ENCODE measurements around the gene HOXA6.

Gene HOXA6

DNA sequence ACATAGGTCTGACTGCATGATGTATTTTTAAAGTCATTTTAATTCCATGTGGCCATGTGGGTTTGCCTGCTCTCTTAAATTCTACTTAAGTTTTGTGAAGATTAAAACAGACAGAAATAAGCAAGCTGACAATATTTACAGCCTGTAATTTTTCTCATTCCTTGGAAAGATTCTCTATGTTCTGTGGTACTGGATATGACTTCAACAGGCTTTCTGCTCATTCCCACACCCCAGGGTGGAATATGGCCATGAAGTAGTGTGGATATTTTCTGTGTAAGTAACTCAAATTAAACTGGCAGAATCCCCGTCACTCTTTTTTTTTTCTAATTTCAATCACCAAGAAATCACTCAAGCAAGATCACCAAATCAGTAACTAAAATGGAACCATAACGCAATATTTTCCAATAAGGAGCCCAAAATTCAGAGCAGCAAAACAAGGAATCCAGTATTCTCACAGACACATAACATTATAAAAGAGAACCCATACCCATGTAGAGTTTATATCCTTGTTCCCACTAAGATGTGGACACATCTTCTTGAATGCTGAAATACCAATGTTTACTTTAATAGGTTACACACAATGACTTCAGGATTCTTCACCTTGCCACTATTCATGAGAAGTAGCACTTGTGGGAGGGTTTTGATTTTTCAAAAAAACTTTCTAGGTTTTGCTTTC, 9.8 kb downstream of the HOXA6 start:
- DNase-seq (ENCODE audit: low read depth): no peak

DNA sequence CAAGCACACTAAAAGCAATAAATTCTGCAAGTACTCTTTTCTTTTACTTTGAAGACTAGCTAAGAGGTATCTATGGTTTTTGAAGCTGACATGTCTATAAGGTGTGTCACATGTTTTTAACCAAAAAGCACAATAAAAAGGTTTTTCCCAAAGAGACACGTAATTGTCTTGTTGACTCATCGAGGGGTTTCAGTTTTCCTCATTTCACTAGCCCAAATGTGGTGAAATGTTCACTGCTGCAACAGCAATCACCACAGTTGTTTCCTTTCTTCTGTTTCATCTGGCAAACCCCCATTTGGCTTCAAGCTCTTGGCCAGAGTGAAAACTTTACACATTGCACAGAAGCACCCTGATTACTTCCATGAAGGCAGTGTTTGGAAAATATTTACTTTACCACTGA, 13.2 kb downstream of the HOXA6 start:
- no peak for DNase-seq (ENCODE audit: low read depth)

DNA sequence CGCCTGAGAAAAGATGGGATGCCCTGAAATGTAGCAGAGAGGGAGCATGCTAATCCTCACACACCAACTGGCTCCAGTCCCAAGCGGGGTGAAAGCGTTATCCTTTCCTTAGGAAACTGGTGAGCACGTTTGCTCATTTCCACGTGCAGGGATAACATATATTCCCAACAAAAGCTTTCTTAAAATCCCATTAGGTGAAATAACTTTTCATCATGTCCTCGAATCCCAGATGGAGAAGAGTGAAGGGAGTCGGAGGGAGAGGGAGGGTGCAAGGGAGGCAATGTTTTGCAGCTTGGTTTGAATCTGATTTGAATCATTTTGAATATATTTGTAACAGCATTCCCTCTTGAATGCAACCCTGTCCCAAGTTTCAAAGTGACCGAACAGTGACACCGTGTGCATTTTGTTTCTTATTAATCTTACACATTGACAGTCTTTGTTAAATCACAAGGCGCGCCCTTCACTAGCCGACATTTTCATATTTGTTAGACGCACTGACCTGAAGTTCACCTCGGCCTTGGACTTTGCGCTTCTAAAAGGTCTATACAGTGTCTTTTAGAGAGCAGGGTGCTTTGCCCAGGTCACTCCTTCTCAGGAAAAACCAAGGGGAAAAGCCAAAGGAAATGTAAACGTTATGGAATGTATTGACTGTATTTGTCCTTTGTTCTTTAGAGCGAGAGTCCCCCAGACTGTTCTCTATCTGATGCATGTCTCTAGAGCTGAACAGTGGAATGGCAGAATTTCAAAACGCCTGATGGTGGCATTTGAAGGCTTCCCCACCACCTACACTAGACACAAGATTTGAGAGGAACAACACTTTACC, 14.0 kb downstream of the HOXA6 start:
- no peak for DNase-seq (ENCODE audit: low read depth)

DNA sequence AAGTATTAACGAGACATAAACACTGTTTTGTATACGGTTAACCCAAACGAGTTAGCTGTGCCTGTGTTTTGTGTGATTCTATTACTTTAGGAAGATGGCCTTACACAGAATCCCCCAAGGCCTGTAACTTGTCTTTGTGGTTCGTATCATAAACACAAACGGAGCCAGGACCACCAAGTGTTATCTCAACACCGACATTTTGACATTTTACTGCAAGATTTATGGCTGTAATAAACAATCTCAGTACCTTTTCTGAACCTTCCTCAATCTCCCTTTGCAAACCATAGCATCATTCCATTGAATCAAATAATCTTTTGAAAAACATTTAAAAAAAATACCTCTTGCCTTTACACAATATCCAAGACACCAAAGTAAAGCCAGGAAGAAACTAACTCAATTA, 14.6 kb downstream of the HOXA6 start:
- DNase-seq (ENCODE audit: low read depth): no peak

DNA sequence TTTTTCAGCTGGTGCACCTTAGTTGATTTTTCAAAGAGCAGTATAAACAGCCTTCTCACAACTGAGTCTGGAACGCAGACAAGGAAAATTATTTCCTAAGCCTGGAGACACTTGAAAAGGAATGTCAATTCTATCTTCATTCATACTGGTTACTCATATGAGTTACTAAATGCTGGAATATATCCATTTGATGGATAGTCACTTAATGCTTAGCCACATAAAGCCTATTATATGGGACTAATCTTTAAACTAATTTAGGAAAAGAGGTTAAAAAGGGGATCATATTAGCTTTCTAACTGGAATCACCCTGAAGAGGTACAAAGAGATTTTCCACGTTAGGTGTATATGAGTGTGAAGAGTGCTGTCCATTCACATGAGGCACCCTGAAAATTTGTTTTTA, 15.4 kb downstream of the HOXA6 start:
- no peak for DNase-seq (ENCODE audit: low read depth)

DNA sequence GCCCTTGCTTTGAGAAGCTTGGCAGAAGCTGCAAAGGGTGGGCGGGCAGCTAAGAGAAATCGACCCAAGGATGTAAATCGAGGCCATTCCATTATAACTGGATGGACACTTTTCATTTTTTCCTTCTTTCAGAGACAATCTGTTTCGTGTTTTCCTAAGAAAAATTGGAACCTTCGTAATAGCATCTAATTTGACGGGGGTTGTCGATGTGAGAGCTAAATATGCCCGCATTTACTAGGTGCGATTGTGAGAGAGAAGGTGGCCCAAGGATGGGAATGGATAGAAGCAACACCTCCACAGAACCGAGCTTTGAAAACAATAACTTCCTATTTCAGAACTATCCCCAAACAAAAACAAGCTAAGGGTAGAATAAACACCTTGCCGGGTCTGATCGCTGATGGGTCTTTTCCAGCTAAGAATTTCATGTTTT, 16.2 kb downstream of the HOXA6 start:
- no peak for DNase-seq (ENCODE audit: low read depth)

DNA sequence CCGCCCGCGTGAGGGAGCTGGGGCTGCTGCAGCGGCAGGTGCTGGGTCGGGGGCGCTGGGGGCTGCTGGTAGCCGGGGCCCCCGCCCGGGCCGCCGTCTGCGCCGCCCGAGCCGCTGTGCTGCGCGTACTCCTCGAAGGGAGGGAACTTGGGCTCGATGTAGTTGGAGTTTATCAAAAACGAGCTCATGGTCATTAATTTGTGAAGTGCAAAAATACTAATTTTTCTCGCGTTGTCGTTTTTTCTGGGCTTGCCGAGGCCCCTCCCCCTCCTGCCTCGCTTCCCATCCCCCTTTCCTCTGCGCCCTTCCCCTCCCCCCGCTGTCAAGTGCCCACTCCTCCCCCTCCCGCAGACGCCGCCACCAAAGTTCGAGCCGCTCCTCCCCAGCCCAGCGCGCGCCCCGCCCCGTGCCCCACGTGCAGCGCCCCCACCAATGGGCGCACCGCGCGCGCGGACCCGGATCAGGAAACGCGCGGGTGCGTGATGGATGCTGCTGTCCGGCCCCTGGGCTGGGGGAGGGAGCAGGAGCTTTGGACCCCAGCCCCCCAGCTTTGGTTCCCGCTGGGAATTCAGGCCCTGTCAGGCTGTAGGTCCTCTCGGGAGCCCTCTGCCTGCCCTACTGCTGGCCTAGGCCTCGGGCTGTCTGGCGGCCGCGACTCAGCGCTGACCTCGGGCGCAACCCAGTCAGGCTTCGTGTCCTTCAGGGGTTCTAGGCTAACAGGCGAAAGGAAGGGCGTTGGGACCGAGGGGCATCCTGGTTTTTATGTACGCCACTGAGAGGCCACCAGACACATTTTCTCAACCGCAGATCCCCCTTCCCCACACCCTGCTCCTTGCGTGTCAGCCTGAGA, 16.8 kb downstream of the HOXA6 start, which contains the start of gene HOXA4:
Gene HOXA4 (minus strand): TSS at position 218 of the 850 bp plus-strand sequence. CDS start 24 bp downstream, at position 194.
- DNase-seq (ENCODE audit: low read depth): no peak

DNA sequence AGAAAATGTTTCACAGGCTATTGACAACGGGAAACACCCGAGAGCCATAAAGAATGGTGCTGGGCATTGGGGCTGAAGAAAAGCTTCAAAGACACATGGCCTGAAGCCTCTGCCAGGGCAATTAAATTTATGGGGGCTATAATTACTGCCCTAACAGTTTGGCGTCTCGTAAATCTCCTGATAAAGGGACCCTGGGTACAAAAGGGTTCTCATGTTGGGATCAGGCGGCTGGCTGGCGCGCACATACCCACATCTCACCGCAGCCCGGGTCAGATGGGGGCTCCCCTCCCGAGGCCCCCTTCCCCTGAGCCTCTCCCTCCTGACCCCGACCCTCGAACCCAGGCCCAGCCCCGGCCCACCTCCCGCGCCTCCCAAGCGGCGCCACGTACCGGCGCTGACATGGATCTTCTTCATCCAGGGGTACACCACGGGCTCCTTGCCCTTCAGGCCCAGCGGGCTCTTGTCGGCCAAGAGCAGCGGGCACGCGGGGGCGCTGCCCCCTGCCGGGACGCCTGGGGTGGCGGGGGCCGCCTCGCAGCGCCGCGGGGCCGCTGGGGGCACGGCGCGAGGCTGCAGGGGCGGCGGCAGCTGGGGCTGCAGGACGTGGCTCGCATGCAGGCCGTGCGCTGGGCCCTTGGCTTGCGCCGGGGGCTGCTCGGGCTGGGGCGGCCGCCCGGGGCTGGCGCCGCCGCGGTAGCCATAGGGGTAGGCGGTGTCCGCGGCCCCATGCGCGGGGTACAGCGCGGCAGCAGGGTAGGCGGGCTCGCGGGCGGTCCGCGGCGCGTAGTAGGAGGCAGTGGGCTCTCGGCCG, 17.6 kb downstream of the HOXA6 start:
- no peak for DNase-seq (ENCODE audit: low read depth)

DNA sequence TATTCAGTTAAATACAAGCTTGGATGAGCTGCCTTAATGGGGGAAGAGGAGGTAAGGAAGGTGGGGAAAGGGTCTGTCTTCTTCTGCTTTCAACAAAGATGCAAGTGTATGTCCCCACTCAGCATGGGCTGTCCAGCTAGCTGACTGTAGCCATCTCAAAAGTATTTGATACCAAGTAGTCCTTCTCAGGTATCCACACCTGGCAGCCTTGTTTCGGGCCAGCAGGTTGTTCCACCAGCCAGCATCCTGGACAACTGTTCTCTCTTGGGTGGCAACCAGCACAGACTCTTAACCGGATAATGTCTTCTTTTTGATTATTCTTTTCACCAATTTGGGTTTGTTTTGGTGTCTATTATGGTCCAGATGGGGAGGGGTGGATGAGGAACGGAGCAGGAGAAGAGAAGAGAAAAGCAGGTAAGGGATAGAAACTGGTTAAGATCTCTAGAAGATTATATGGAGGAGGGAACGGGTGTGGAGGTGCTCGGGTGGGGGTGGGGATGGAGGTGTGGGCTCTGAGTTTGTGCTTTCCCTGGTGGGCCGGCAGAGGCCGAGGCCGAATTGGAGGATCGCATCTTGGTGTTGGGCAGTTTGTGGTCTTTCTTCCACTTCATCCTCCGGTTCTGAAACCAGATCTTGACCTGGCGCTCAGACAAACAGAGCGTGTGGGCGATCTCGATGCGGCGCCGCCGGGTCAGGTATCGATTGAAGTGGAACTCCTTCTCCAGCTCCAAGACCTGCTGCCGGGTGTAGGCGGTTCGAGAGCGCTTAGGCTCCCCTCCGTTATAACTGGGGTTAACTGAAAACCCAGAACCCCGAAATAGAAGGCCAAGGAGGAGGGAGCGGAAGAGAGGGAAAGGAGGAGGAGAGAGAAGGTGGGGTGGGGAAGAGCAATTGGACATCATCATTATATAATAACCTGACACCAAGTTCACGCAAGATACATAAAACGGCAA, 18.5 kb downstream of the HOXA6 start:
- DNase-seq (ENCODE audit: low read depth): no peak

DNA sequence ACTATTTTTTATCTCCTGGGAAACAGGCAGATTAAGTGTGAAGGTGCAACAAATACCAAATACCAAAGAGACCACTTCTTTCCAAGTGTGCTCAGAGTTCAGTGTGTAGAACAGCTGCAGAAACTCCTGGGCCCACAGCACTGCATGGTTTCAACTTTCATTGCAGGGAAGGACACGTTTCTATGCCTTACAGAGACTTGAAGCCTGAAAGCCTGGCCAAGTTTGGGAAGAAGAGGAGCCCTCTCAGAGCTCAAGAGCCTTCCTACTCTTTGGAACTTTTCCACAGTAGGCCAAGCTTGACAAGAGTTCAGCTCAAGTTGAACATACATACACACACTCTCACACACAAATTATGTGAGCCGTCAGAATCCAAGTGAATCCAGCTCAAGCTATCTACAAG, 19.5 kb downstream of the HOXA6 start:
- no peak for DNase-seq (ENCODE audit: low read depth)

DNA sequence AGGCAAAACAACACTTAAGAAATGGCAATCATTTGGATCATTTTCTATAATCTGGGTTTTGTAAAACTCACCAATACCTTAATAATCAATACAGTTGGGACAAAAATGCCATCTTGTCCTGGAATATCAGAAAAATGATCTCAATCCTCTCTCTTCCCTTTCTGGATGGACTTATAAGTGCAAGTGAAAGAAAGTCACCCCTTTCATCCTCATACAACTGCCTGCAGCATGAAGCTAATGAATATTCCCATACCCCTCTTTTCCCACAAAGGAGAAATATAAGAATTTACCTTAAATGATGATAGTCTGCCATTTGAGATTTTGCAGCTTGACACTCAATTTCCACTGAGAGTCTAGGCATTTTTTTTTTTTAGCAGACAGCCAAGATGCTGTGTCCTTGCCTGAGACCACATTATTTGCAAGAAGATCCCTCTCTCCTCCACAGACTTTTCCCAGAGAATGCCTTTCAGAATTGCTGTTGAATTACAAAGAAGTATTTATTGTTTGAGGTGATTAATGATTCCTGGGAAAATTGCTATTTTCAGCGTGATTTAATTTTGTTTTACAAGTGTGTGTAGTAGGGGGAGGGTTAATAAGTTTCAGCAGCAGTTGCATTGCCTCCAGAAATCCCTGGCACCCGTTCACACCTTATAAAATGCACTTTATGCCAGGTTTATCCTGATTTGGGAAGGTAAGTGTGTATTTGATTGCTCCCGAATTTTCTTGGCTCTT, 20.8 kb downstream of the HOXA6 start:
- DNase-seq (ENCODE audit: low read depth): no peak

DNA sequence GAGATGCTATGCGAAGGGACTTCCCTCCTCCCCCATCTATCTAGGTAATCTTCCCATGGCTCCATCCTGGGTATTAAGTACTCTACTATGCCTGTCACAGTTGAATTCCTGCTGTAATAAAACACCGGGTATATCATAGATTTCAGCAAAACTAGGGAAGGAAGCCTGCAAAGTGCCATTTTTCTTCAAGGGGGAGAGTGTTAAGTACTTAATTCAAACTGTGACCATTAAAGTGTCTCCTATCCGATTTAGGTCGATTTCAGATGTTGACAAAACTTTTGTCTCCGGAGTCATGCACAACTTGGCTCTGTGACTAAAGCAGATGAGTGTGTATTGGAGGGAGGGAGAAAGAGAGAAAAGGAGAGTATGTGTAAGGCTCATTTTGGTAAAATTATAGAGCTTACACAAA, 21.6 kb downstream of the HOXA6 start:
- DNase-seq (ENCODE audit: low read depth): no peak

DNA sequence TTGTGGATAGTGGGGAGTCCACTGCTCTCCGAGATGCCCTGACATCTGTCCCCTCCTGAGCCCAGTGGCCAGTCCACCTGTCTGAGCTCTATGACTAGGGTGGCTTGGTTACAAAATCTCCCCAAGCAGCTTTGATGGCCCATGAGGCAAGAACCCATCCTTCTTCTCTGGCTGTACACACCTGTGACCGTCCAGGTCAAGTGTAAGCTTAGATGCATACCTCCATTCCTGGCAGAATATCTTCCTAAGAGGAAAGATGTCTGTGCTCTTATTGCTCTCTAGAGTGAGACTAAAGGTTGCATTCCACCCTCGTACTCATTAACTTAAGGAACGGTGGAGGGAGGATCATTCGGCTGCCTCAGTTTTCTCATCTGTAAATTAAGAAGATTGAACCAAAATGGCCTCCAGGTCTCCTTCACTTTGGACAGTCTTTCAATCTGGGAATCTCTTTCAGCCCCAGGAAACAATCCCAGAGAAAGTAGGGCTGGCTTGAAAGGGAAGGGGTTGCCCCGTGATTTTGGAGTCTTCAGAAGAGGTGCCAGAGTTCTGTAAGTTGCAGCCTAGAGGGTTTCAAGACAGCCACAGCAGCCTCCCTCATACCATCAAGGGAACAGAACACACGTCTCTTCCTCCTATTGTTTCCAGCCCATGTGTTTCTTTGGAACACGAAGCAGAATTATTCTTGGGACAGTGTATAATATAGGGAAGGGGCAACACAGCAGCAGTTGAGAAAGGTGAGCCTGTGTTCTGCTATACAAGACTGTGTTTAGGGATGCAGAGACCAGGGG, 22.5 kb downstream of the HOXA6 start:
- no peak for DNase-seq (ENCODE audit: low read depth)

DNA sequence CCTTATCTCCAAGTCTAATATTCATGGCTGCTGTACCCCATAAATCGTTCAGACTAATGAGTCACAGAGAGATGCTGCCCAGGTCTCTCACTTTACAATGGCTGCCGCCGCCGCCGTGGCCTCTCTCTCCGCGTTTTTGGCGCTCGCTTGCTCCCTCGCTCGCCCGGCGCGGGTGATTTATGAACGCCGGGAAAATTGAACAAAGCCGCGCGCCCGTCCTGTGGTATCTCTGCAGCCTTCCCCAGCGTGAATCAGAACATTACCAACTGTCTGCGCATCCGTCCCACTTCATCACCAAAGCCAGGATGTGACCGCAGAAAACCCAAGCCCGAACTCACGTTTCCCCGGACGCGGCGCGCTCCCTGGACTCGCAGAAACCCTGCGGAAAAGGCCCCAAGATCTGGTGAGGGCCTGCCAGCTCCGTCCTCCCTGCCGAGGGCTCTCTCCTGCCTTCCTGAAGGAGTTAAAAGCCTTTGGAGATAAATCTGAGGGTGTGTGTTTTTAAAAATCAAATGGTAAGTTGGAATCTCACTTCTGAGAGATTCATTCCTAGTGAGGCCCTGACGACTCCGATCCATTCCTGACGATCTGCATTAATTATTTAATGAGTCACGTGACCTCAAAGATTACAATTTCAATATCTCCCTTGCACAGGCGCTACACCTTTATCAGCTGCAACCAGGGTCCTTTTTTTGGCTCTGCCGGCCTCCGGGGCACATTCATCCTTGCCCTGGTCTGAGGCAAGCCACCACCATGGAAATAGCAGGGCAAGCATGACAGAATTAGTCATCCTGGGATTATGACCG, 23.3 kb downstream of the HOXA6 start:
- no peak for DNase-seq (ENCODE audit: low read depth)

DNA sequence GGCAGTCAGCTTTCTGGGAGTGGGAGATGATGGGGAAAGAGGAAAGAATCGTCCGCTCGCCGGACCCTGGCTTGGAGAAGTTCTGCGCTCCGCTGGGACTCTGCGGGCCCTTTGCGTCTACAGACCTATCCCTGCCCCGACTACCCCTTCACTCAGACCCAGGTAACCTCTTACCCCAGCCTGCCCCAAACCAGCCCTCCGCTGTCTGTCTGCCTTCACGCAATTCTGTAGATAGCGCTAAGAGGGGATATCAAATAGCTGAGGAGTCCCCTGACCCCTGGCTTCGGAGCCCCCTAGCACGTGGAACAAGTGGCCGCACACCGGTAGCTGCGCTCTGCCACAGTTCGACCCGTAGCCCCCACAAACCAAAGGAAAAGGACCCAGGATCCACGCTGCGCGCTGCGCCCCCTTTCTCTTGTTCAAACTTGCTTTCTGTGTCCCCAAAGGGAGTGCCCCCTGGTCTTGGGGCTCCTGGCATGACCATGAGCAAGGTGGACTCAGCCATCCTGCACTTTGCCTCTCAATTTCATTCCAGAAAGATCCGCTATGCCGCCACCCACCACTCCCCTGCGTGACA, 24.0 kb downstream of the HOXA6 start:
- no peak for DNase-seq (ENCODE audit: low read depth)

DNA sequence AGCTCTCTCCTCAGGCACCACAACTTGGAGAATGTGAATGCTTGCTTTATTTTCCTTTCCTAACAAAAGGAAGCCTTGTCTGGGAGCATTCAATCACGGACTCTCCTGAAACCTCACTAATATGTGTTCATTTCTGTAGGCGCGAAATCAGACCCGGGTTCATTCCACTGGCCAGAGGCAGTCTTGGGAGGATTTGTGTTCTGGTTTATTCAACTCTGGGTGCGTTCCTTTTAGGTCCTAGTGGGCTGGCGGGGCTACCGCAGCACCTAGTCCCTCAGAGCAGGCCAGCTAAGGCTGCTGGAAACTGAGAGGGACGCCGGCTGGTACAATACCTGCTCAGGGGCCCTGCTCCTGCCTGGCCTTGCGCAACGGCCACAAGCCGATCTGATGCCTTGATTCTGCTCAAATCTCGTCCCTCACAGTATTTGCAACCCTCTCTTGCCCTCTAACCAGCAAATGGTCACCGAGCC, 24.5 kb downstream of the HOXA6 start:
- DNase-seq (ENCODE audit: low read depth): no peak

DNA sequence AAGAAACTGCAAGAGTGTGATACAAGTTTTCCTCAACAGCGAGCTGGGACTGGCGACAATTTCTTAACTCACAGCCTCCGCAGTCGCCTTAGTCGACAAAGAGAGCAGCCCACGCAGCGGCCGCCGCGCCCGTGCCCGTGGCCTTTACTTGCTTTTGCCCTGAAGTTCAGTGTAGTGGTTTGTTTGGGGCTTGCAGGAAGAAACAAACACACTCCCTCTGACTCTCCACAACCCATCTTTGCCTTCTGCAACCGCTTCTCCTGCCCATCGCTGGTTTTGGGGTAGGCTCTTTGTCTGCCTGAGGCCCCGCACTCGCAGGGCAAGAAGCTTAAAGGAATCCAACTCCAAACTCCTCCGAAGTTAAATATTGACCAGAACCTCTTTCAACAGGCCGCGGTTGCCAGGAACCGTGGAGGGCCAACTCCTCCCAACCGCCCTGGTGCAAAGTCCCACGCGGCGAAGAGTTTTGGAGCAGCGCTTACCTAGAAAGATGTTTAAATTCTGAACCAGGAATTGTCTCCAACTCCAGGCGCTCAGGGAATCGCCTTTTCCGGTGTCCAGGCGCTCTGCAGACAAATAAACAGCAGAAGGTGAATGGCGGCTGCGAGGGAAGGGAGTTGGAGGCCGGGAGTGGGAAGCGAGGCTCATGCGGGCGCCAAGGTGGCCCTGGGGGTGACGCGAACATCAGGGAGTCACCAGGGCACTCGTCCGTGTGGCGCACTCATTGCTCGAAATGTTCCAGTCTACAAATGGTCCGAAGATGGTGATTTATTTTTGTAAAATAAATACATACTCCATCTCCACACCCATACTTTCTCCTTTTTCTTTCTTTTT, 25.3 kb downstream of the HOXA6 start:
- DNase-seq (ENCODE audit: low read depth): no peak
